ENCODE results near the gene RTN4R. TPM values are rescaled to one million over a fixed set of nuclear protein-coding genes. Genes with fewer than 3 reads are reported as not detected.
A peak's percentile ranks its signal among the peaks of the same experiment; 100 is the strongest.

RTN4R gene
- total and polyA plus RNA-seq, 9 of the 15 experiments (the other 6 are each of a cell fraction or from before 2014, with no cell fraction given) = 0.04 to 2.8 (median 1.4) TPM; not detected in 3

DNA sequence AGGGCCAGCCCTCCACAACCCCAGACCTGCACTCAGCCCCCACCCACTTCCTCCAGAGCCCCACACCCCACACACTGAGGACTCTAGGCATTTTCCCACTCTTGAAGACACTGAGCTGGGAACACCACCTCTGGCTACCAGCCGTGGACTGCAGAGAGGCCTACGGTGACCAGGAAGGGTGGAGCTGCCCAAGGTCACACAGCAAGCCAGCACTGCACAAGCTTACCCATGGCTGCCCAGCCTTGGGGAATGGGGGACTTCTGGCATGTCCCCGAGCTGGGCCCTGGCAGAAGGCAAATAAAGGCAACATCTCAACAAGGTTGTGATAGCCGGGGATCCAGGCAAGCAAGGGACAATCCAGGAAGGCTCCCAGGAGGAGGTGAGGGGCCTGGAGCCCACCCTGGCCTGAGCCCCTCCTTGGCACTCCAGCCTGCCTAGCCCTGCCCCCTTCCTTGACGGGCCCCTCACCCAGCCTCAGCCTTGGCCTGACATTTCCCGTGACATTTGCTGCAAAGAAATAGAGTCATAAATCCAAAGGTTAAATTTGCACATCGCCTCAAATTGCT is 5.5 kb downstream of the RTN4R start (continued):
- peak in 1 of 2 experiments; percentile 47; a peak in 1 of 4 replicates for TF ChIP-seq RCOR1 (IDR thresholded peaks at IDR 0.05; ENCODE audit: borderline replicate concordance in 1 of 2, low read depth in 2 of 2, low read length in 2 of 2)
- peak; percentile 32 for TF ChIP-seq GTF3C2 (IDR thresholded peaks at IDR 0.05; ENCODE audit: borderline replicate concordance, extremely low read depth, insufficient read length)
- TF ChIP-seq FOXK1 (CRISPR knock-in tag; IDR thresholded peaks at IDR 0.05; ENCODE audit: borderline replicate concordance) = no peak
- TF ChIP-seq HIVEP1 (CRISPR knock-in tag; IDR thresholded peaks at IDR 0.05) = no peak
- TF ChIP-seq SMAD2 (IDR thresholded peaks at IDR 0.05; ENCODE audit: low read depth, low read length) = no peak
- TF ChIP-seq TEAD1 (CRISPR knock-in tag; IDR thresholded peaks at IDR 0.05) = no peak
- TF ChIP-seq, protein P1, sequence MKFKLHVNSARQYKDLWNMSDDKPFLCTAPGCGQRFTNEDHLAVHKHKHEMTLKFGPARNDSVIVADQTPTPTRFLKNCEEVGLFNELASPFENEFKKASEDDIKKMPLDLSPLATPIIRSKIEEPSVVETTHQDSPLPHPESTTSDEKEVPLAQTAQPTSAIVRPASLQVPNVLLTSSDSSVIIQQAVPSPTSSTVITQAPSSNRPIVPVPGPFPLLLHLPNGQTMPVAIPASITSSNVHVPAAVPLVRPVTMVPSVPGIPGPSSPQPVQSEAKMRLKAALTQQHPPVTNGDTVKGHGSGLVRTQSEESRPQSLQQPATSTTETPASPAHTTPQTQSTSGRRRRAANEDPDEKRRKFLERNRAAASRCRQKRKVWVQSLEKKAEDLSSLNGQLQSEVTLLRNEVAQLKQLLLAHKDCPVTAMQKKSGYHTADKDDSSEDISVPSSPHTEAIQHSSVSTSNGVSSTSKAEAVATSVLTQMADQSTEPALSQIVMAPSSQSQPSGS (CRISPR knock-in tag; IDR thresholded peaks at IDR 0.05) = peak; percentile 19; the same call in 1 of the 2 replicates
- TF ChIP-seq, protein P2, sequence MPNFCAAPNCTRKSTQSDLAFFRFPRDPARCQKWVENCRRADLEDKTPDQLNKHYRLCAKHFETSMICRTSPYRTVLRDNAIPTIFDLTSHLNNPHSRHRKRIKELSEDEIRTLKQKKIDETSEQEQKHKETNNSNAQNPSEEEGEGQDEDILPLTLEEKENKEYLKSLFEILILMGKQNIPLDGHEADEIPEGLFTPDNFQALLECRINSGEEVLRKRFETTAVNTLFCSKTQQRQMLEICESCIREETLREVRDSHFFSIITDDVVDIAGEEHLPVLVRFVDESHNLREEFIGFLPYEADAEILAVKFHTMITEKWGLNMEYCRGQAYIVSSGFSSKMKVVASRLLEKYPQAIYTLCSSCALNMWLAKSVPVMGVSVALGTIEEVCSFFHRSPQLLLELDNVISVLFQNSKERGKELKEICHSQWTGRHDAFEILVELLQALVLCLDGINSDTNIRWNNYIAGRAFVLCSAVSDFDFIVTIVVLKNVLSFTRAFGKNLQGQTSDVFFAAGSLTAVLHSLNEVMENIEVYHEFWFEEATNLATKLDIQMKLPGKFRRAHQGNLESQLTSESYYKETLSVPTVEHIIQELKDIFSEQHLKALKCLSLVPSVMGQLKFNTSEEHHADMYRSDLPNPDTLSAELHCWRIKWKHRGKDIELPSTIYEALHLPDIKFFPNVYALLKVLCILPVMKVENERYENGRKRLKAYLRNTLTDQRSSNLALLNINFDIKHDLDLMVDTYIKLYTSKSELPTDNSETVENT (CRISPR knock-in tag; IDR thresholded peaks at IDR 0.05) = 0 out of 2 replicates have a peak, but pooled peaks have one; percentile 23
- TF ChIP-seq BCOR (IDR thresholded peaks at IDR 0.05) = peak; percentile 93
- TF ChIP-seq ARID2 (IDR thresholded peaks at IDR 0.05) = no peak
- TF ChIP-seq VEZF1 (CRISPR knock-in tag; IDR thresholded peaks at IDR 0.05) = no peak
- TF ChIP-seq E2F3 (CRISPR knock-in tag; IDR thresholded peaks at IDR 0.05) = no peak
- TF ChIP-seq MCM2 (IDR thresholded peaks at IDR 0.05; ENCODE audit: low read depth) = no peak
- no peak for TF ChIP-seq SETDB1 (IDR thresholded peaks at IDR 0.05; ENCODE audit: low read length)
- TF ChIP-seq ZC3H4 (CRISPR knock-in tag; IDR thresholded peaks at IDR 0.05; ENCODE audit: borderline replicate concordance) = peak; percentile 83; the same call in 1 of the 2 replicates
- TF ChIP-seq HNRNPL (IDR thresholded peaks at IDR 0.05; ENCODE audit: low read depth, low read length) = no peak
- no peak for TF ChIP-seq ZNF239 (CRISPR knock-in tag; IDR thresholded peaks at IDR 0.05)
- no peak for TF ChIP-seq BDP1 (IDR thresholded peaks at IDR 0.05; ENCODE audit: insufficient read depth, insufficient read length)
- no peak for TF ChIP-seq POU5F1 (IDR thresholded peaks at IDR 0.05; ENCODE audit: borderline replicate concordance, low read depth, low read length, partially characterized antibody)
- TF ChIP-seq SLC30A9 (CRISPR knock-in tag; IDR thresholded peaks at IDR 0.05) = no peak
- TF ChIP-seq SMAD3 (CRISPR knock-in tag; conservative IDR thresholded peaks at IDR 0.05) = no peak

All from K562 (cell line).